Urinary bladder (tissue), 4 donors: Measurements from ENCODE around the gene ABHD15. TPM values are rescaled to one million over a fixed set of nuclear protein-coding genes. Genes with fewer than 3 reads are reported as not detected.

Experiments used
- DNase-seq: peaks from one replicate; pipeline ENCODE4 v3.0.0-alpha.2; 2015; ENCODE audit errors: extremely low spot score
- H3K27ac ChIP-seq: one replicate; pipeline ENCODE4 v1.5.1; 2013; ENCODE audit warnings: low read depth, mild to moderate bottlenecking, moderate library complexity
- H3K36me3 ChIP-seq: one replicate; pipeline ENCODE4 v1.6.1; 2013; ENCODE audit warnings: mild to moderate bottlenecking, moderate library complexity; ENCODE audit not compliant: insufficient read depth
- H3K4me1 ChIP-seq: one replicate; pipeline ENCODE4 v1.6.1; 2013; ENCODE audit warnings: mild to moderate bottlenecking, moderate library complexity; ENCODE audit not compliant: insufficient read depth
- H3K4me3 ChIP-seq: one replicate; pipeline ENCODE4 v1.5.1; 2013; ENCODE audit warnings: low read depth, low read length
- WGBS: extraction: QIAGEN DNeasy Blood & Tissue Kit; methylation state at CpG from one replicate; pipeline ENCODE4 v1.1.7; 2013; 5-methylcytosine and 5-hydroxymethylcytosine counted together
- polyA plus RNA-seq: library from polyadenylated mRNA; stranded (reverse); fragments of 200-250 nt; gene quantifications from one replicate; pipeline ENCODE4 v1.2.3, GENCODE V29; 2013
- total RNA-seq: library from RNA; depleted of rRNA; stranded (reverse); fragments of >200 nt; gene quantifications from one replicate; pipeline ENCODE4 v1.2.3, GENCODE V29; 2014
- donor health status: healthy with polysubstance abuse.
- donor health status: healthy.

Gene ABHD15
- total RNA-seq (6.7 TPM), polyA plus RNA-seq (9.8 TPM)

DNA sequence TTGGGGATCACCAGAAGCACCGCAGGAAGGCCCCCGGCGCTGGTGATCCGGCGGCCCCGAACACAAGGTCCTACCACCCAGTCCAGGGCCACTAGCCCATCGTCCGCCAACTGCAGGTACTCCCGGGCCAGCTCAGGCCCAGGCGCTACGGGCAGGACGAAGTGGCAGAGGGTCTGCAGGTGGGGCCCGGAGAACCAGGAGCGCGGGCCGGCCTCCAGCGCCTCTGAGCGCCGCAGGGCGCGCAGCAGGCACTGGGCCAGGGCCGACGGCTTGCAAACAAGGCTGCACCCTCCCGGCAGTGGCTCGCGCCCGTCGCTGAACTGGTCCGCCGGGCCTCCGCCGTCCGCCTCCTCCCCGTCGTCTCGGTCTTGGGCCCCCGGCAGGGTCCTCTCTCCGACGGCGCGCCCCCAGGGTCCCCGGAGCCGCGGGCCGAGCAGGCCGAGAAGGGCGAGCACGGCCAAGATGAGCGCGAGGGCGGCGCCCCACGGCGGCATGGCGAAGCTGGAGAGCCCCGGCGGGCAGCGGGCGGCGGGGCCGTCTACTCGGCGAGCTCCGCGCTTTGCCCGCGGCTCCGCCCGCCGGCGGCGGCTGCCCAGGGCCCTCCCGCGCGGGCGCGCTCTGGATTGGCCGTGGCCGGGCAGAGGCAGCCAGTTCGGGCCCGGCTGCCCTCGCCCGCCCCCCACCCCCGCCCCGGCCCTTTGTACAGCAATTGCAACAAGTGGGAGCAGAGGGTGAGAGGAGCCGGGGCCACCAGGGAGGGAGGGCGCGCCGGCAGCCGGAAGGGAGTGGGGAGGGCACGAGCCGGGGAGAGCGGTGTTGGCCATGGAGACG lies at the start of gene ABHD15:
ABHD15 (minus strand) TSS at position 565 of the 831 bp plus-strand sequence; CDS start at position 494, 71 bp downstream.
- no peaks in the 10 kb centered on the region for H3K4me1 ChIP-seq
- peak within 1 kb of the TSS; percentile 56 for H3K4me3 ChIP-seq
- H3K27ac ChIP-seq, result peak within 1 kb of the TSS; percentile 76
- WGBS, result 1% methylated on average over 94 of the region's 94 CpGs
- DNase-seq, result no peak
- H3K36me3 ChIP-seq, result no peaks in the 10 kb centered on the region

DNA sequence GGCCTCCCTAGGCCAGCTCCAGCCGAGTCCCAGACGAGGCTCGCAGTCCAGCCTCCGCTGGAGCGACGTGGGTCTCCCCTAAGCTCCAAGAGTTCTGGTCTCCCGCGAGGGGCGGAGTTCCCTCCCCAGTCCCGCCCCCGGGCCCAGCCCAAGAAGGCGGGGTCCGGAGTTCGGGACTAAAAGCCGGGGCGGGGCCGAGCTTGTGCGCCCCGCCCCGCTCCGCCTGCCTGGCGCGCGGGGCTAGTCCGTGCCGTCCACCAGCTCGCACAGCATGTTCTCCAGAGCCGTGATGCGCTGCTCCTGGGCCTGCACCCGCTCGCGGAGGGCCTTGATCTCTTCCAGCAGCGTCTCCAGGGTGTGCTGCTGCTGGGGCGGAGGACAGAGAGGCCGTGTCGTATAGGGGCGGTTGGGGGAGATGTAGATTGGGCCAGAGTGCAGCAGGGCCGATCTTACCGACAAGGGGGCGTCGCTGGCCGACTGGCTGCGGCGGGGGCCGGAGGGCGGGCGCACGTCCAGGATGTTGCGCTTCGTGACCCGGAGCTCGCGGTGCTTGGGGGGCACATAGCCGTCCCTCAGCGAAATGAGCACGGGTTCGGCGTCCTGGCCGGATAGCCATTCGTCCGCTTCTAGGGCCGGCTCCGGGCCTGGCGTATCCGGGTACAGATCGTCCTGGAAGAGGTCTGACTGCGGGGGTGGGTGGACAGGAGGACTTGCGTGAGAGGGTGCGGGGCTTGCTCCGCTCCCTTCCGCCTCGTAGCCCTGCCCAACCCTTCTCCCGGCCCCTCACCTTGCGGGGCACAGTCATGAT lies 48.9 kb upstream of the ABHD15 start:
- Histone ChIP-seq H3K27ac (no peak overlapping the region), H3K4me1 (peaks cover 1% of the 10 kb centered on the region), H3K36me3 (no peaks in the 10 kb centered on the region), H3K4me3 (peak overlapping the region; percentile 18)
- peak; percentile 64 for DNase-seq
- WGBS, result 7% methylated on average over 74 of the region's 74 CpGs

GRCh38 chr17:29615048-29615385 lies 48.2 kb upstream of the ABHD15 start:
- Histone ChIP-seq H3K4me1 (peaks cover 1% of the 10 kb centered on the region), H3K4me3 (peak overlapping the region; percentile 6), H3K36me3 (no peaks in the 10 kb centered on the region), H3K27ac (no peak overlapping the region)
- 22% methylated on average over 15 of the region's 15 CpGs for WGBS
- DNase-seq, result no peak

GRCh38 chr17:29614349-29615047 lies 47.7 kb upstream of the ABHD15 start:
- WGBS, result 66% methylated on average over 16 of the region's 16 CpGs
- H3K4me1 ChIP-seq, result peaks cover 1% of the 10 kb centered on the region
- H3K4me3 ChIP-seq, result no peak overlapping the region
- no peak overlapping the region for H3K27ac ChIP-seq
- DNase-seq, result no peak
- H3K36me3 ChIP-seq, result no peaks in the 10 kb centered on the region

GRCh38 chr17:29613856-29614255 lies 47.0 kb upstream of the ABHD15 start:
- WGBS, result 26% methylated on average over 13 of the region's 13 CpGs
- H3K27ac ChIP-seq, result no peak overlapping the region

DNA sequence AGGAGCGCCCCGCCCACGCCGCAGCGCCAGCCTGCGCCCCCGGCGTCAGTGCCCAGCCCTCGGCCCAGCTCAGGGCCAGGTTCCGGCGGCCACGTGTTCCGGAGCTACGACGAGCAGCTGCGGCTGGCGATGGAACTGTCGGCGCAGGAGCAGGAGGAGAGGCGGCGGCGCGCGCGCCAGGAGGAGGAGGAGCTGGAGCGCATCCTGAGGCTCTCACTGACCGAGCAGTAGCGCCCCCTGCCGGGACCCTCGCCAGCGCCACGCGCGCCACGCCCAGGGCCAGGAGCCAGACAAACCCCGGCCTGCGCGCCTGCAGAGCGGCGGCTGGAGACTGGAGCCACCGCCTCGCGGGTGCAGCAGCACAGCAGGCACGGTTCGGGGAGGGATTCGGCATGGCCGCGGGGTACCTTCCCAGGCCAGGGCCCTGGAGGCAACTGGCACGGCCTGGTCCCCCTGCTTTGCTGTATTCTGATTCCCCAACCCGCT lies 46.6 kb upstream of the ABHD15 start:
- Histone ChIP-seq H3K27ac (no peak overlapping the region), H3K4me3 (no peak overlapping the region), H3K4me1 (peaks cover 1% of the 10 kb centered on the region), H3K36me3 (no peaks in the 10 kb centered on the region)
- 2% methylated on average over 50 of the region's 50 CpGs for WGBS
- peak; percentile 59 for DNase-seq

More at GRCh38 chr17:29613856-29614255, 47.0 kb upstream of the ABHD15 start:
- no peak for DNase-seq
- H3K4me1 ChIP-seq, result peaks cover 1% of the 10 kb centered on the region
- no peak overlapping the region for H3K4me3 ChIP-seq
- H3K36me3 ChIP-seq, result no peaks in the 10 kb centered on the region

- H3K4me1 ChIP-seq, result peaks cover 1% of the 10 kb centered on the region
- WGBS, result 44% methylated on average over 85 of the region's 85 CpGs
- H3K27ac ChIP-seq, result no peak overlapping the region
- H3K36me3 ChIP-seq, result no peaks in the 10 kb centered on the region
- no peak for DNase-seq
- H3K4me3 ChIP-seq, result no peak overlapping the region
Observed at GRCh38 chr17:29612404-29613280, 45.8 kb upstream of the ABHD15 start.

DNA sequence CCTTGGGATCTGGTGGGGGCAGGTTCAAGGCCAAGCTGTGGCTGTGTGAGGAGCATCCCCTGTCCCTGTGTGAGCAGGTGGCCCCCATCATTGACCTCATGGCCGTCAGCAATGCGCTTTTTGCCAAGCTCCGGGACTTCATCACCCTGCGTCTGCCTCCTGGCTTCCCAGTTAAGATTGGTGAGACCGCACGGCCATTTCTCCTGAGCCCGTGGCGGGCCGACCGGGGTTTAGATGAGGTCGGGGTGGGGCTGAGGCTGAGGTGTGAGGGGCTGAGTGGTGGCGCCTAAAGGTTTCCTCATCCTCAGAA lies 45.2 kb upstream of the ABHD15 start:
- peaks cover 1% of the 10 kb centered on the region for H3K4me1 ChIP-seq
- no peaks in the 10 kb centered on the region for H3K36me3 ChIP-seq
- DNase-seq, result no peak
- H3K27ac ChIP-seq, result no peak overlapping the region
- H3K4me3 ChIP-seq, result no peak overlapping the region
- WGBS, result 93% methylated on average over 12 of the region's 12 CpGs

- H3K27ac ChIP-seq, result no peak overlapping the region
- peaks cover 1% of the 10 kb centered on the region for H3K4me1 ChIP-seq
- no peak overlapping the region for H3K4me3 ChIP-seq
- DNase-seq, result no peak
- WGBS, result 97% methylated on average over 11 of the region's 11 CpGs
- no peaks in the 10 kb centered on the region for H3K36me3 ChIP-seq
Observed at GRCh38 chr17:29611351-29612093, 44.7 kb upstream of the ABHD15 start.

DNA sequence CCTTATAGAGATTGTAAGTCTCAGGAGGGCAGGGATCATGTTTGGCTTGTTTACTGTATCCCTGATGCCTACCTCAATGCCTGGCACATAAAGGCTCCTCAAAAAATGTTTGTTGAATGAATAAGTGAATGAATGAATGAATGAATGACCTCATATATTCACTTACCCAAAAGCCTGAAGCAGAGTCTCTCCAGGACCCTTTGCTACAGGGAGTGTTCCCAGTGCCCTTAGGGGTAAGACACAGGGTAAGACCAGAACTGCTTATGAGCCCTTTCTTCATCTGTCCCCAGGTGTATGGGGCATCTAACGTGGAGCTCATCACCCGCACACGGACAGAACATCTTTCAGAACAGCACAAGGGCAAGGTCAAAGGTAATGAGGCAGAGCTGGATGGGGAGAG lies 43.6 kb upstream of the ABHD15 start:
- peaks cover 1% of the 10 kb centered on the region for H3K4me1 ChIP-seq
- WGBS, result 83% methylated on average over 3 of the region's 3 CpGs
- no peak for DNase-seq
- H3K27ac ChIP-seq, result no peak overlapping the region
- H3K36me3 ChIP-seq, result no peaks in the 10 kb centered on the region
- H3K4me3 ChIP-seq, result no peak overlapping the region

GRCh38 chr17:29608986-29609385 lies 42.1 kb upstream of the ABHD15 start:
- Histone ChIP-seq H3K36me3 (no peaks in the 10 kb centered on the region), H3K4me1 (no peaks in the 10 kb centered on the region), H3K4me3 (no peak overlapping the region), H3K27ac (no peak overlapping the region)
- DNase-seq, result no peak
- WGBS, result 91% methylated on average over 15 of the region's 15 CpGs

DNA sequence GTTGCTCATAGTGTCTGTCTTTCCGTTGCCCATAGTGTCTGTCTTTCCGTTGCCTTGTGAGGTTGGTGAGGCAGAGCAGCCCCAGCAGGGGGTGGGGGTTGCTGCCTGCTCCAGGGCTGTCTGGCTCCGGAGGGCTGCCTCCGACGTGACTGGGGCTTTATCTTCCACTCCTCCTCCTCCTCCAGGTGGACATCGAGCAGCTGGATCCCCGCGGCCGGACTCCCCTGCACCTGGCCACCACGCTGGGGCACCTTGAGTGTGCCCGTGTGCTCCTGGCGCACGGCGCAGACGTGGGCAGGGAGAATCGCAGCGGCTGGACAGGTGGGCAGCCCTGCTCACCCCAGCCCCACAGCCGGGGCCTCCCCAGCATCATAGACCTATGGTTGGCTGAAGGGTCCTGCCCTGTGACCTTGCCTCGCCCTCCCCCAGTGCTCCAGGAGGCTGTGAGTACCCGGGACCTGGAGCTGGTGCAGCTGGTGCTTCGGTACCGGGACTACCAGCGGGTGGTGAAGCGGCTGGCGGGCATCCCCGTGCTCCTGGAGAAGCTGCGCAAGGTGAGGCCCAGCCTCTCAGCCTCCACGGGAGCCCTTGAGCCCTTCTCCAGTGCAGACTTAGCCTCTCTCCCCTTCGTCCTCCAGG lies 40.8 kb upstream of the ABHD15 start:
- no peak overlapping the region for H3K4me3 ChIP-seq
- WGBS, result 91% methylated on average over 29 of the region's 29 CpGs
- no peak overlapping the region for H3K27ac ChIP-seq
- no peaks in the 10 kb centered on the region for H3K36me3 ChIP-seq
- no peaks in the 10 kb centered on the region for H3K4me1 ChIP-seq
- DNase-seq, result no peak
